Neural cell (in vitro differentiated cells): Measurements from ENCODE around the gene ITIH2. TPM values are rescaled to one million over a fixed set of nuclear protein-coding genes. Genes with fewer than 3 reads are reported as not detected.
"Not testable (repeated sequence)": the region's sequence is repeated elsewhere in the genome, so short reads cannot be mapped to it uniquely, and the experiment has no call there.

Source experiments
- H2AFZ ChIP-seq: fragments of 200-600, 300-800 bp; sonication (generic), shearing (Covaris generic); 2 replicates; pipeline ENCODE4 v1.6.0; 2014; ENCODE audit warnings: low read depth, mild to moderate bottlenecking, antibody characterized with exemption, low read length, moderate library complexity
- H3F3A ChIP-seq: fragments of 200-600 bp; shearing (Covaris generic); 2 replicates; pipeline ENCODE4 v1.6.1; 2016; ENCODE audit warnings: mild to moderate bottlenecking, moderate library complexity, mixed read lengths, antibody characterized with exemption, low read length; ENCODE audit not compliant: insufficient read depth, poor library complexity, severe bottlenecking
- H3K27ac ChIP-seq: fragments of 200-600, 300-800 bp; sonication (generic), shearing (Covaris generic); 2 replicates; pipeline ENCODE4 v1.5.1; 2014; ENCODE audit warnings: mild to moderate bottlenecking, low read length, moderate library complexity
- H3K27me3 ChIP-seq: fragments of 300-800, 200-600 bp; sonication (generic), shearing (Covaris generic); 2 replicates; pipeline ENCODE4 v1.6.0; 2014; ENCODE audit warnings: mild to moderate bottlenecking, low read depth, low read length, moderate library complexity; ENCODE audit not compliant: insufficient read depth
- H3K36me3 ChIP-seq: fragments of 300-800, 200-600 bp; sonication (generic), shearing (Covaris generic); 2 replicates; pipeline ENCODE4 v1.5.1; 2014; ENCODE audit warnings: mild to moderate bottlenecking, antibody characterized with exemption, low read length, moderate library complexity; ENCODE audit not compliant: insufficient read depth
- H3K4me2 ChIP-seq: fragments of 300-800, 200-600 bp; sonication (generic), shearing (Covaris generic); 2 replicates; pipeline ENCODE4 v1.6.0; 2014; ENCODE audit warnings: mild to moderate bottlenecking, low read length
- H3K4me3 ChIP-seq: fragments of 300-800, 200-600 bp; sonication (generic), shearing (Covaris generic); 2 replicates; pipeline ENCODE4 v1.5.1; 2014; ENCODE audit warnings: mild to moderate bottlenecking, low read length, moderate library complexity
- H3K79me2 ChIP-seq: fragments of 200-600 bp; shearing (Covaris generic); replicated peaks from 2 replicates; pipeline ENCODE4 v1.6.0; 2014; ENCODE audit warnings: mild to moderate bottlenecking, low read length, moderate library complexity; ENCODE audit not compliant: insufficient read depth
- H3K9ac ChIP-seq: fragments of 300-800, 200-600 bp; sonication (generic), shearing (Covaris generic); 2 replicates; pipeline ENCODE4 v1.6.1; 2016; ENCODE audit warnings: mild to moderate bottlenecking, low read length, mixed read lengths
- H3K9me2 ChIP-seq: fragments of 200-600 bp; shearing (Covaris generic); 2 replicates; pipeline ENCODE4 v1.6.1; 2016; ENCODE audit warnings: mild to moderate bottlenecking, low read length, mixed read lengths; ENCODE audit not compliant: insufficient read depth
- H3K9me3 ChIP-seq: fragments of 200-600, 300-800 bp; sonication (generic), shearing (Covaris generic); 2 replicates; pipeline ENCODE4 v1.6.1; 2016; ENCODE audit warnings: mild to moderate bottlenecking, mixed run types, low read length, moderate library complexity, mixed read lengths
- H4K20me1 ChIP-seq: fragments of 200-600 bp; shearing (Covaris generic); 2 replicates; pipeline ENCODE4 v1.6.1; 2016; ENCODE audit warnings: mild to moderate bottlenecking, mixed run types; ENCODE audit not compliant: insufficient read depth
- CTCF ChIP-seq: fragments of 450-650 bp; IDR thresholded peaks from 2 replicates; pipeline ENCODE4 v1.5.1; 2014; ENCODE audit warnings: antibody characterized with exemption, mild to moderate bottlenecking, moderate library complexity; ENCODE audit not compliant: poor library complexity, severe bottlenecking
- EP300 ChIP-seq: fragments of 450-650 bp; conservative IDR thresholded peaks from 2 replicates; pipeline ENCODE4 v1.6.1; 2014; ENCODE audit warnings: antibody characterized with exemption, mild to moderate bottlenecking, moderate library complexity; ENCODE audit not compliant: poor library complexity, severe bottlenecking
- EZH2 ChIP-seq: fragments of 200-600, 300-800 bp; shearing (Covaris generic), sonication (generic); IDR thresholded peaks from 2 replicates; pipeline ENCODE4 v1.6.1; 2014; ENCODE audit warnings: antibody characterized with exemption, low read length, borderline replicate concordance, mild to moderate bottlenecking; ENCODE audit not compliant: insufficient read depth, poor library complexity, severe bottlenecking
- MXI1 ChIP-seq: fragments of 450-650 bp; conservative IDR thresholded peaks from 2 replicates; pipeline ENCODE4 v1.6.1; 2014; ENCODE audit warnings: antibody characterized with exemption, mild to moderate bottlenecking; ENCODE audit not compliant: poor library complexity, severe bottlenecking
- POLR2AphosphoS5 ChIP-seq: IDR thresholded peaks from 2 replicates; pipeline ENCODE4 v1.6.1; 2012
- RAD21 ChIP-seq: fragments of 450-650 bp; conservative IDR thresholded peaks from 2 replicates; pipeline ENCODE4 v1.6.1; 2014; ENCODE audit warnings: antibody characterized with exemption, mild to moderate bottlenecking, moderate library complexity
- REST ChIP-seq: IDR thresholded peaks from 2 replicates; pipeline ENCODE4 v1.6.1; 2012; ENCODE audit warnings: borderline replicate concordance
- SMC3 ChIP-seq: fragments of 450-650 bp; conservative IDR thresholded peaks from 2 replicates; pipeline ENCODE4 v1.6.1; 2014; ENCODE audit warnings: antibody characterized with exemption, mild to moderate bottlenecking, moderate library complexity; ENCODE audit not compliant: poor library complexity
- TAF1 ChIP-seq: IDR thresholded peaks from 2 replicates; pipeline ENCODE4 v1.6.1; 2012; ENCODE audit warnings: low read depth
- polyA plus RNA-seq: library from polyadenylated mRNA; depleted of rRNA; stranded (reverse); fragments of >200 nt; gene quantifications from 2 replicates; pipeline ENCODE4 v1.2.3, GENCODE V29; 2014

Gene ITIH2
- polyA plus RNA-seq, 1 donor from 2014 or later: not detected

- Histone ChIP-seq H3K4me3 (no peak overlapping the region), H3K9me3 (no peaks in the 10 kb centered on the region), H3K27me3 (no peaks in the 10 kb centered on the region), H3F3A (no peaks in the 10 kb centered on the region), H3K9ac (no peak overlapping the region), H3K36me3 (no peaks in the 10 kb centered on the region), H2AFZ (no peak overlapping the region), H3K4me2 (no peak overlapping the region), H4K20me1 (no peaks in the 10 kb centered on the region), H3K9me2 (no peaks in the 10 kb centered on the region), H3K79me2 (no peaks in the 10 kb centered on the region), H3K27ac (no peak overlapping the region)
- TF ChIP-seq CTCF: no peak
- TF ChIP-seq EZH2: no peak
- TF ChIP-seq MXI1: no peak
Measured at GRCh38 chr10:7738536-7739407, 35.7 kb downstream of the ITIH2 start.

GRCh38 chr10:7744307-7744706 is 41.2 kb downstream of the ITIH2 start:
- Histone ChIP-seq H3K79me2 (no peaks in the 10 kb centered on the region), H2AFZ (no peak overlapping the region), H3K9me2 (no peaks in the 10 kb centered on the region), H3K36me3 (no peaks in the 10 kb centered on the region), H3K27me3 (no peaks in the 10 kb centered on the region), H3K9ac (no peak overlapping the region), H3K4me3 (no peak overlapping the region), H3K4me2 (no peak overlapping the region), H3F3A (no peaks in the 10 kb centered on the region), H3K27ac (no peak overlapping the region), H4K20me1 (no peaks in the 10 kb centered on the region), H3K9me3 (no peaks in the 10 kb centered on the region)
- TF ChIP-seq TAF1 (no peak), POLR2AphosphoS5 (no peak), EZH2 (no peak), EP300 (no peak), RAD21 (no peak), SMC3 (no peak), REST (no peak)

- H3K9ac ChIP-seq, H3K36me3 ChIP-seq, H2AFZ ChIP-seq, H3K79me2 ChIP-seq, H3K27ac ChIP-seq, H3F3A ChIP-seq, H3K4me2 ChIP-seq, H3K9me2 ChIP-seq, H3K27me3 ChIP-seq, H4K20me1 ChIP-seq, H3K4me3 ChIP-seq, H3K9me3 ChIP-seq: not testable (repeated sequence)
Measured at GRCh38 chr10:7748637-7749036, 45.5 kb downstream of the ITIH2 start.
